K562 (cell line): ENCODE data around the gene LOXHD1. TPM values are rescaled to one million over a fixed set of nuclear protein-coding genes. Genes with fewer than 3 reads are reported as not detected.

ENCODE experiments used
- ATAC-seq: fragments of 200-7000 bp; cut with Tn5 transposase; 3 replicates; pipeline ENCODE4 v1.9.1; 2020; ENCODE audit warnings: moderate library complexity
- BruUV-seq: library from RNA; stranded (reverse); fragments of 400-500 nt; replicated peaks from 2 replicates; lab custom pipeline; 2021; lab: Mats Ljungman, UMichigan
- CTCF ChIA-PET: fragments of 300-600 bp; formaldehyde crosslinking; extraction: SDS; loops from one replicate; lab custom pipeline; 2021; ENCODE audit warnings: low intra/inter-chr PET ratio; lab: Yijun Ruan, JAX
- POLR2A ChIA-PET: fragments of 300-600, 350-650 bp; sonication (Branson Sonifier 250); formaldehyde crosslinking; extraction: SDS; loops from one replicate; lab custom pipeline; 2021; ENCODE audit warnings: antibody characterized with exemption, inconsistent platforms; lab: Yijun Ruan, JAX
- DNase-seq, 4 experiments: peaks; one replicate each; pipeline versions ENCODE4 v3.0.0 to v3.0.0-alpha.2; 2011 to 2018; ENCODE audit warnings: low spot score in 3 of 4, mixed read lengths in 3 of 4; ENCODE audit errors: extremely low read depth in 1 of 4
- FAIRE-seq: peaks from 2 replicates; lab custom pipeline; 2011; peaks lifted over from hg19 to GRCh38; lab: Jason Lieb, UNC
- H2AFZ ChIP-seq: 2 replicates; pipeline ENCODE4 v1.6.0; 2011; ENCODE audit warnings: low read depth, low read length, control low read depth, inconsistent platforms
- H3K27ac ChIP-seq: fragments of 200-600 bp; 3 replicates; pipeline ENCODE4 v1.8.0; 2011; ENCODE audit warnings: low read depth, mild to moderate bottlenecking, control low read depth, inconsistent platforms, low read length, moderate library complexity, mixed read lengths; ENCODE audit errors: extremely low read depth
- H3K27me3 ChIP-seq, 2 experiments: fragments of 300-600 bp in 1 of 2; 2 replicates in 1 of 2; 3 replicates in 1 of 2; pipeline versions ENCODE4 v1.6.0 to v1.8.0; 2011; ENCODE audit warnings: inconsistent platforms in 2 of 2, low read length in 2 of 2, mild to moderate bottlenecking in 1 of 2, mixed read lengths in 1 of 2, moderate library complexity in 1 of 2; ENCODE audit not compliant: control insufficient read depth in 2 of 2, insufficient read depth in 2 of 2
- H3K36me3 ChIP-seq: fragments of 300-600 bp; 3 replicates; pipeline ENCODE4 v1.8.0; 2011; ENCODE audit warnings: mild to moderate bottlenecking, low read length, inconsistent platforms; ENCODE audit not compliant: control insufficient read depth, insufficient read depth
- H3K4me1 ChIP-seq, 2 experiments: fragments of 200-600 bp in 1 of 2; replicated peaks in 1 of 2; 2 replicates in 1 of 2; 3 replicates in 1 of 2; pipeline versions ENCODE4 v1.5.1 to v1.8.0; 2011; ENCODE audit warnings: inconsistent platforms in 2 of 2, low read length in 2 of 2, mild to moderate bottlenecking in 1 of 2, mixed read lengths in 1 of 2, moderate library complexity in 1 of 2; ENCODE audit not compliant: control insufficient read depth in 2 of 2, insufficient read depth in 2 of 2
- H3K4me2 ChIP-seq: 2 replicates; pipeline ENCODE4 v1.6.1; 2011; ENCODE audit warnings: low read length, control low read depth, inconsistent platforms, mixed read lengths; ENCODE audit not compliant: insufficient read depth
- H3K4me3 ChIP-seq: fragments of 200-600 bp; sonication (generic), shearing (Covaris generic); 2 replicates; pipeline ENCODE4 v1.5.1; 2016; ENCODE audit warnings: control low read depth, inconsistent platforms
- H3K79me2 ChIP-seq: fragments of 200-600 bp; 3 replicates; pipeline ENCODE4 v1.8.0; 2011; ENCODE audit warnings: low read length, inconsistent platforms; ENCODE audit not compliant: control insufficient read depth, insufficient read depth
- H3K9ac ChIP-seq, 2 experiments: 2 replicates each; pipeline versions ENCODE4 v1.6.0 to v1.6.1; 2011; ENCODE audit warnings: low read depth in 2 of 2, low read length in 2 of 2, control low read depth in 1 of 2, inconsistent platforms in 1 of 2, mild to moderate bottlenecking in 1 of 2, mixed read lengths in 1 of 2; ENCODE audit not compliant: insufficient read depth in 1 of 2
- H3K9me1 ChIP-seq: one replicate; pipeline ENCODE4 v1.6.0; 2011; ENCODE audit warnings: inconsistent platforms, mild to moderate bottlenecking, low read length, moderate library complexity; ENCODE audit not compliant: control insufficient read depth, insufficient read depth
- H3K9me3 ChIP-seq: replicated peaks from 2 replicates; pipeline ENCODE4 v1.5.1; 2011; ENCODE audit warnings: low read depth, low read length, inconsistent platforms; ENCODE audit not compliant: control insufficient read depth, insufficient read depth
- H4K20me1 ChIP-seq: replicated peaks from 2 replicates; pipeline ENCODE4 v1.6.1; 2011; ENCODE audit warnings: low read length, inconsistent platforms, mixed read lengths; ENCODE audit not compliant: control insufficient read depth, insufficient read depth
- CBX2 ChIP-seq: fragments of 200-600 bp; sonication (generic); IDR thresholded peaks from one replicate; pipeline ENCODE4 v1.6.1; 2012; ENCODE audit warnings: mild to moderate bottlenecking, low read length, inconsistent platforms; ENCODE audit not compliant: insufficient read depth, poor library complexity, severe bottlenecking
- CREB1 ChIP-seq, 2 experiments: sonication (generic) in 1 of 2; formaldehyde crosslinking in 1 of 2; IDR thresholded peaks; 2 replicates each; pipeline versions ENCODE4 v1.6.1 to v1.8.0; 2012 to 2022; ENCODE audit warnings: inconsistent platforms in 1 of 2, mild to moderate bottlenecking in 1 of 2, missing genetic modification reagents in 1 of 2, moderate library complexity in 1 of 2
- DNMT1 ChIP-seq: fragments of 450-650 bp; IDR thresholded peaks from 2 replicates; pipeline ENCODE4 v1.6.1; 2016; ENCODE audit warnings: antibody characterized with exemption, mild to moderate bottlenecking
- E2F5 ChIP-seq: sonication (generic); formaldehyde crosslinking; IDR thresholded peaks from 2 replicates; pipeline ENCODE4 v1.8.0; 2022; ENCODE audit warnings: mild to moderate bottlenecking, missing genetic modification reagents
- ELK1 ChIP-seq: sonication (generic); formaldehyde crosslinking; IDR thresholded peaks from 2 replicates; pipeline ENCODE4 v1.8.1; 2022; ENCODE audit warnings: missing genetic modification reagents
- MXI1 ChIP-seq: IDR thresholded peaks from 2 replicates; pipeline ENCODE4 v1.6.1; 2011; ENCODE audit warnings: low read depth, mild to moderate bottlenecking, improper control_type of control experiment, low read length
- MYBL2 ChIP-seq, 2 experiments: fragments of 450-650 bp in 1 of 2; sonication (generic) in 1 of 2; formaldehyde crosslinking in 1 of 2; IDR thresholded peaks; 2 replicates each; pipeline versions ENCODE4 v1.6.1 to v1.8.1; 2017 to 2022; ENCODE audit warnings: borderline replicate concordance in 1 of 2, inconsistent platforms in 1 of 2, low read depth in 1 of 2, mild to moderate bottlenecking in 1 of 2, missing genetic modification reagents in 1 of 2, moderate library complexity in 1 of 2
- NBN ChIP-seq: fragments of 450-650 bp; IDR thresholded peaks from 2 replicates; pipeline ENCODE4 v1.6.1; 2016; ENCODE audit warnings: low read depth, mild to moderate bottlenecking
- NFYB ChIP-seq: IDR thresholded peaks from 2 replicates; pipeline ENCODE4 v1.6.1; 2011; ENCODE audit warnings: mild to moderate bottlenecking, moderate library complexity; ENCODE audit not compliant: insufficient read length; ENCODE audit errors: extremely low read depth
- RHOXF2B ChIP-seq: fragments of 250-450 bp; sonication (Bioruptor Pico); conservative IDR thresholded peaks from 2 replicates; pipeline ENCODE4 v1.5.1; 2021
- TCFL5 ChIP-seq: fragments of 250-450 bp; sonication (Bioruptor Pico); conservative IDR thresholded peaks from 2 replicates; pipeline ENCODE4 v1.6.1; 2021; ENCODE audit warnings: mild to moderate bottlenecking, moderate library complexity, matching md5 sums
- ZFX ChIP-seq: sonication (generic); formaldehyde crosslinking; IDR thresholded peaks from 2 replicates; pipeline ENCODE4 v1.8.0; 2022; ENCODE audit warnings: mild to moderate bottlenecking, missing genetic modification reagents, moderate library complexity
- ZNF134 ChIP-seq: fragments of 250-450 bp; sonication (Bioruptor Pico); conservative IDR thresholded peaks from 2 replicates; pipeline ENCODE4 v1.4.0; 2020
- WGBS: fragments of 100-300 bp; shearing (Covaris generic); methylation state at CpG from one replicate; pipeline ENCODE4 v1.1.6; 2016; ENCODE audit warnings: low coverage, mixed read lengths; ENCODE audit not compliant: insufficient coverage; ENCODE audit errors: missing lambda C conversion rate; 5-methylcytosine and 5-hydroxymethylcytosine counted together
- in situ Hi-C: fragments of 300-500 bp; cut with MboI; formaldehyde crosslinking; loops from 4 replicates; pipeline ENCODE4 v1.15.0; 2018; ENCODE audit warnings: inconsistent platforms, mixed read lengths
- intact Hi-C: fragments of 100-400 bp; cut with micrococcal nuclease; formaldehyde crosslinking; loops from 2 replicates; pipeline ENCODE4 v1.14.2; 2022
- polyA plus RNA-seq, 8 experiments: library from polyadenylated mRNA; depleted of rRNA in 4 of 8; stranded (reverse) in 5 of 8; unstranded in 3 of 8; fragments of >200 nt; fragmentation: Nextera tagmentation in 2 of 8; fragmentation: Illumina TruSeq in 1 of 8; extraction: Ambion mirVana in 2 of 8; extraction: Trizol in 1 of 8; gene quantifications; 2 replicates each; pipeline versions ENCODE4 v1.2.1 to v1.2.3, GENCODE V29; 2011 to 2014; ENCODE audit warnings: inconsistent platforms in 1 of 8, missing spikeins in 1 of 8
- total RNA-seq, 7 experiments: library from RNA; depleted of rRNA in 6 of 7; stranded (reverse); fragments of >200 nt in 6 of 7; fragmentation: Illumina TruSeq in 2 of 7; extraction: Trizol in 2 of 7; gene quantifications; 2 replicates each; pipeline versions ENCODE4 v1.2.1 to v1.2.3, GENCODE V29; 2011 to 2021; ENCODE audit warnings: low replicate concordance in 1 of 7
- TF ChIP-seq, protein P1 (sequence below): fragments of 450-650 bp; IDR thresholded peaks from 2 replicates; pipeline ENCODE4 v1.6.1; 2017; ENCODE audit warnings: antibody characterized with exemption

The LOXHD1 gene
- total and polyA plus RNA-seq, 9 of the 15 experiments (the other 6 are each of a cell fraction or from before 2014, with no cell fraction given), result not detected

DNA sequence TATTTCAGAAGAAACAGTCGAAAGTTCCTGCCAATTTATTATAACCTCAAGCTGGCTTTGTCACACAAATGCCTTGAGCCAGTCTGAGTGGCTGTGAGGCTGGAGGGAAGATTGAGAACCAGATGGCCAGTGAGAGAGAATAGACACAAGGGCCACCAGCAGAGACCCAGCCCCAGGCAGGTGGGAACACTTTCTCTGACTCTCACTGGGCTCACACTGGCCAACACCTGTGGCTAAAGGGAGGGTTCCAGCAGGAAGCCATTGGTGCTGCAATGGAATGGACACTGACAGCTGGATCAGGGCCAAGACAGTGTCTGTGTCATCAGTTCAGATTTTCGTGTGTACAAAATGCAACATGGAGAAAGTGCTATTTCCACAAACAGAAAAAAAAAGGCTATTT is 29.9 kb downstream of the LOXHD1 start:
- no TSS peak for BruUV-seq
- H2AFZ ChIP-seq, result no peak overlapping the region
- H3K9ac ChIP-seq, result no peak overlapping the region
- H3K4me1 ChIP-seq, result peaks cover 0 to 5% of the 10 kb centered on the region in 2 experiments; a peak in 2 of 5 replicates
- ATAC-seq, result no peak
- FAIRE-seq, result no peak
- intact Hi-C loops (loop anchor here (10.0 kb wide), 1 partner anchor 72 kb away; no protein-coding TSS in a partner anchor), in situ Hi-C loops (no loop called here)
- no peaks in the 10 kb centered on the region; a peak in 1 of 5 replicates for H3K27me3 ChIP-seq
- H3K9me3 ChIP-seq, result no peaks in the 10 kb centered on the region
- no peak for DNase-seq
- ChIA-PET POLR2A (no interaction called here), CTCF (no interaction called here)
- no peaks in the 10 kb centered on the region for H3K9me1 ChIP-seq
- no peak overlapping the region for H3K27ac ChIP-seq
- TF ChIP-seq ELK1 (CRISPR knock-in tag), result no peak
- TF ChIP-seq, protein P1, sequence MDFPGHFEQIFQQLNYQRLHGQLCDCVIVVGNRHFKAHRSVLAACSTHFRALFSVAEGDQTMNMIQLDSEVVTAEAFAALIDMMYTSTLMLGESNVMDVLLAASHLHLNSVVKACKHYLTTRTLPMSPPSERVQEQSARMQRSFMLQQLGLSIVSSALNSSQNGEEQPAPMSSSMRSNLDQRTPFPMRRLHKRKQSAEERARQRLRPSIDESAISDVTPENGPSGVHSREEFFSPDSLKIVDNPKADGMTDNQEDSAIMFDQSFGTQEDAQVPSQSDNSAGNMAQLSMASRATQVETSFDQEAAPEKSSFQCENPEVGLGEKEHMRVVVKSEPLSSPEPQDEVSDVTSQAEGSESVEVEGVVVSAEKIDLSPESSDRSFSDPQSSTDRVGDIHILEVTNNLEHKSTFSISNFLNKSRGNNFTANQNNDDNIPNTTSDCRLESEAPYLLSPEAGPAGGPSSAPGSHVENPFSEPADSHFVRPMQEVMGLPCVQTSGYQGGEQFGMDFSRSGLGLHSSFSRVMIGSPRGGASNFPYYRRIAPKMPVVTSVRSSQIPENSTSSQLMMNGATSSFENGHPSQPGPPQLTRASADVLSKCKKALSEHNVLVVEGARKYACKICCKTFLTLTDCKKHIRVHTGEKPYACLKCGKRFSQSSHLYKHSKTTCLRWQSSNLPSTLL, result no peak
- TF ChIP-seq DNMT1, result no peak
- no peak for TF ChIP-seq CBX2
- no peak for TF ChIP-seq ZFX (CRISPR knock-in tag)
- no peak for TF ChIP-seq RHOXF2B (CRISPR knock-in tag)
- TF ChIP-seq MXI1, result no peak
- no peak for TF ChIP-seq MYBL2 (IDR thresholded peaks at IDR 0.05; ENCODE audit: low read depth)
- no peak for TF ChIP-seq MYBL2 (CRISPR knock-in tag; IDR thresholded peaks at IDR 0.05; ENCODE audit: borderline replicate concordance)
- TF ChIP-seq ZNF134, result no peak
- TF ChIP-seq TCFL5, result no peak
- TF ChIP-seq NBN, result no peak
- no peak for TF ChIP-seq E2F5 (CRISPR knock-in tag)
- no peak for TF ChIP-seq NFYB
- TF ChIP-seq CREB1 (IDR thresholded peaks at IDR 0.05), result no peak
- TF ChIP-seq CREB1 (CRISPR knock-in tag; IDR thresholded peaks at IDR 0.05), result no peak
- no peaks in the 10 kb centered on the region for H3K79me2 ChIP-seq
- 0% methylated on average over 2 of the region's 2 CpGs for WGBS
- no peaks in the 10 kb centered on the region for H4K20me1 ChIP-seq
- H3K36me3 ChIP-seq, result no peaks in the 10 kb centered on the region
- H3K4me3 ChIP-seq, result no peak overlapping the region
- H3K4me2 ChIP-seq, result no peak overlapping the region
